Endothelial cell (in vitro differentiated cells): ENCODE data around the gene STARD3. TPM values are rescaled to one million over a fixed set of nuclear protein-coding genes. Genes with fewer than 3 reads are reported as not detected.
"Not testable (repeated sequence)": the region's sequence is repeated elsewhere in the genome, so short reads cannot be mapped to it uniquely, and the experiment has no call there.

Experiments used
- DNase-seq: peaks from one replicate; pipeline ENCODE4 v3.0.0; 2021; ENCODE audit warnings: low spot score
- H3K27ac Mint-ChIP-seq: one replicate; pipeline ENCODE4 v1.8.0; 2021; ENCODE audit warnings: mixed read lengths, inconsistent platforms; ENCODE audit not compliant: unreplicated experiment
- H3K27me3 Mint-ChIP-seq: one replicate; pipeline ENCODE4 v1.8.0; 2021; ENCODE audit warnings: mild to moderate bottlenecking, moderate library complexity, mixed read lengths, inconsistent platforms; ENCODE audit not compliant: unreplicated experiment
- H3K36me3 Mint-ChIP-seq: one replicate; pipeline ENCODE4 v1.8.0; 2021; ENCODE audit warnings: mild to moderate bottlenecking, low read depth, mixed read lengths, inconsistent platforms; ENCODE audit not compliant: unreplicated experiment
- H3K4me1 Mint-ChIP-seq: one replicate; pipeline ENCODE4 v1.8.0; 2021; ENCODE audit warnings: mild to moderate bottlenecking, mixed read lengths, inconsistent platforms; ENCODE audit not compliant: unreplicated experiment
- H3K4me3 Mint-ChIP-seq: one replicate; pipeline ENCODE4 v1.8.0; 2021; ENCODE audit warnings: mild to moderate bottlenecking, mixed read lengths, inconsistent platforms; ENCODE audit not compliant: unreplicated experiment
- H3K9me3 Mint-ChIP-seq: one replicate; pipeline ENCODE4 v1.8.0; 2021; ENCODE audit warnings: mixed read lengths, inconsistent platforms; ENCODE audit not compliant: unreplicated experiment
- CTCF ChIP-seq: fragments of 200-600 bp; sonication (generic); IDR thresholded peaks from one replicate; pipeline ENCODE4 v1.5.0; 2021; ENCODE audit warnings: antibody characterized with exemption; ENCODE audit not compliant: unreplicated experiment
- total RNA-seq: library from RNA; stranded (reverse); fragmentation: NEBNext Ultra II Directional; extraction: Animal tissue kit (Norgen Biotek cat#: 25700); gene quantifications from one replicate; pipeline ENCODE4 v1.2.1, GENCODE V29; 2021; ENCODE audit not compliant: unreplicated experiment

Gene STARD3
- total RNA-seq, 1 donor from 2014 or later, result 77.7 TPM

GRCh38 chr17:39709998-39710964 is 73.3 kb downstream of the STARD3 start:
- Mint-ChIP-seq H3K4me1 (no peaks in the 10 kb centered on the region), H3K9me3 (no peaks in the 10 kb centered on the region), H3K27me3 (peaks cover 6% of the 10 kb centered on the region), H3K27ac (no peak overlapping the region), H3K36me3 (peaks cover 18% of the 10 kb centered on the region), H3K4me3 (no peak overlapping the region)
- no peak for DNase-seq
- no peak for TF ChIP-seq CTCF

- not testable (repeated sequence) for H3K9me3 Mint-ChIP-seq, DNase-seq, H3K27me3 Mint-ChIP-seq, H3K4me3 Mint-ChIP-seq, H3K4me1 Mint-ChIP-seq, H3K27ac Mint-ChIP-seq
- peaks cover 18% of the 10 kb centered on the region for H3K36me3 Mint-ChIP-seq
Observed at GRCh38 chr17:39711071-39711470, 74.1 kb downstream of the STARD3 start.

GRCh38 chr17:39711851-39712250 is 74.9 kb downstream of the STARD3 start:
- H3K27me3 Mint-ChIP-seq, result peaks cover 6% of the 10 kb centered on the region
- DNase-seq, result no peak
- no peak overlapping the region for H3K27ac Mint-ChIP-seq
- no peaks in the 10 kb centered on the region for H3K4me1 Mint-ChIP-seq
- TF ChIP-seq CTCF, result no peak
- H3K9me3 Mint-ChIP-seq, result no peaks in the 10 kb centered on the region
- H3K36me3 Mint-ChIP-seq, result peaks cover 18% of the 10 kb centered on the region
- H3K4me3 Mint-ChIP-seq, result no peak overlapping the region

Other genes with a start within 250 kb of the STARD3 start
- 26.6 TPM for gene FBXL20, start 235.5 kb upstream of the STARD3 start, total RNA-seq
- gene MED1, start 185.9 kb upstream of the STARD3 start, total RNA-seq, result 45.8 TPM
- gene CDK12, start 175.7 kb upstream of the STARD3 start, total RNA-seq, result 63.0 TPM
- not detected for gene NEUROD2, start 29.2 kb upstream of the STARD3 start, total RNA-seq
- gene PPP1R1B, start 10.2 kb upstream of the STARD3 start, total RNA-seq, result not detected
- 1.2 TPM for gene TCAP, start 28.2 kb downstream of the STARD3 start, total RNA-seq
- gene PNMT, start 31.3 kb downstream of the STARD3 start, total RNA-seq, result not detected
- 11.2 TPM for gene PGAP3, start 50.9 kb downstream of the STARD3 start, total RNA-seq
- 49.0 TPM for gene ERBB2, start 62.9 kb downstream of the STARD3 start, total RNA-seq
- 15.5 TPM for gene MIEN1, start 93.4 kb downstream of the STARD3 start, total RNA-seq
- 1.3 TPM for gene GRB7, start 100.8 kb downstream of the STARD3 start, total RNA-seq
- gene IKZF3, start 227.2 kb downstream of the STARD3 start, total RNA-seq, result not detected
- not detected for gene ZPBP2, start 231.1 kb downstream of the STARD3 start, total RNA-seq